AG04450 (cell line): Measurements from ENCODE around the gene SECTM1. TPM values are rescaled to one million over a fixed set of nuclear protein-coding genes. Genes with fewer than 3 reads are reported as not detected.

Experiments used
- CTCF ChIA-PET: fragments of 300-600, 350-600 bp; formaldehyde crosslinking; extraction: SDS; loops from one replicate; lab custom pipeline; 2022; ENCODE audit warnings: antibody characterized with exemption, inconsistent platforms; lab: Charles Lee
- POLR2A ChIA-PET: fragments of 350-600 bp; formaldehyde crosslinking; extraction: SDS; loops from one replicate; lab custom pipeline; 2021; ENCODE audit warnings: antibody characterized with exemption, inconsistent platforms; lab: Yijun Ruan, JAX
- DNase-seq: peaks from one replicate; pipeline ENCODE4 v3.0.0-alpha.2; 2011; ENCODE audit warnings: low read depth, low spot score
- H3K27ac ChIP-seq: one replicate; pipeline ENCODE4 v1.5.1; 2012; ENCODE audit warnings: low read depth, low read length, control low read depth
- H3K27me3 ChIP-seq: one replicate; pipeline ENCODE4 v1.6.0; 2012; ENCODE audit warnings: low read length; ENCODE audit not compliant: control insufficient read depth, insufficient read depth
- H3K4me3 ChIP-seq: 2 replicates; pipeline ENCODE4 v1.5.1; 2011; ENCODE audit warnings: mild to moderate bottlenecking, low read depth, low read length, control low read depth
- H3K9me3 ChIP-seq: 2 replicates; pipeline ENCODE4 v1.5.1; 2012; ENCODE audit warnings: low read length; ENCODE audit not compliant: control insufficient read depth, insufficient read depth
- CTCF ChIP-seq: IDR thresholded peaks from 2 replicates; pipeline ENCODE4 v1.5.1; 2011; ENCODE audit warnings: low read depth, low read length, control low read depth, inconsistent platforms
- polyA plus RNA-seq: library from polyadenylated mRNA; depleted of rRNA; stranded (reverse); fragments of >200 nt; gene quantifications from 2 replicates; pipeline ENCODE4 v1.2.3, GENCODE V29; 2011

The SECTM1 gene
- polyA plus RNA-seq, 1 experiment, result 8.0 TPM

- ChIA-PET POLR2A (no interaction called here), CTCF (interaction anchor here (0.6 to 1.3 kb wide), 2 partner anchors 10 to 401 kb away, joined by 4 to 6 read pairs; no protein-coding TSS in a partner anchor)
- no peak overlapping the region for H3K4me3 ChIP-seq
- TF ChIP-seq CTCF, result no peak
- H3K9me3 ChIP-seq, result peaks cover 8% of the 10 kb centered on the region; the same call in 1 of the 2 replicates
- DNase-seq, result no peak
- peaks cover 22% of the 10 kb centered on the region for H3K27me3 ChIP-seq
- H3K27ac ChIP-seq, result no peak overlapping the region
These were observed 2.1 kb downstream of the SECTM1 start for GRCh38 chr17:82331345-82331939.

- Histone ChIP-seq H3K27me3 (peaks cover 22% of the 10 kb centered on the region), H3K27ac (peak overlapping the region; percentile 21), H3K9me3 (peaks cover 8% of the 10 kb centered on the region; the same call in 1 of the 2 replicates), H3K4me3 (no peak overlapping the region)
- no peak for TF ChIP-seq CTCF
- ChIA-PET POLR2A (interaction anchor here (1.0 kb wide), 1 partner anchor 32 kb away, joined by 4 read pairs; no protein-coding TSS in a partner anchor), CTCF (interaction anchor here (1.2 to 1.3 kb wide), 2 partner anchors 9 to 221 kb away, joined by 3 to 6 read pairs; no protein-coding TSS in a partner anchor)
- DNase-seq, result peak; percentile 30
These were observed 3.0 kb downstream of the SECTM1 start for GRCh38 chr17:82330322-82331239.

GRCh38 chr17:82329683-82330321, 3.8 kb downstream of the SECTM1 start:
- Histone ChIP-seq H3K9me3 (peaks cover 8% of the 10 kb centered on the region; the same call in 1 of the 2 replicates), H3K27me3 (peaks cover 22% of the 10 kb centered on the region), H3K4me3 (no peak overlapping the region), H3K27ac (no peak overlapping the region)
- DNase-seq, result no peak
- no peak for TF ChIP-seq CTCF
- CTCF ChIA-PET, result interaction anchor here (1.2 to 1.3 kb wide), 2 partner anchors 9 to 222 kb away, joined by 3 to 6 read pairs; no protein-coding TSS in a partner anchor
- POLR2A ChIA-PET, result interaction anchor here (1.0 kb wide), 1 partner anchor 31 kb away, joined by 4 read pairs; no protein-coding TSS in a partner anchor

GRCh38 chr17:82328994-82329507, 4.5 kb downstream of the SECTM1 start:
- Histone ChIP-seq H3K4me3 (no peak overlapping the region), H3K27ac (no peak overlapping the region), H3K9me3 (peaks cover 8% of the 10 kb centered on the region; the same call in 1 of the 2 replicates), H3K27me3 (peaks cover 22% of the 10 kb centered on the region)
- DNase-seq, result no peak
- ChIA-PET POLR2A (no interaction called here), CTCF (no interaction called here)
- no peak for TF ChIP-seq CTCF
